A549 treated with ZK216348 at 1 μM for 4 hours (cell line): ENCODE results near the gene LHX6. TPM values are rescaled to one million over a fixed set of nuclear protein-coding genes. Genes with fewer than 3 reads are reported as not detected.

Experiments used
- total RNA-seq: library from RNA; stranded (reverse); fragments of 200-300 nt; extraction: Qiagen RNA extraction; gene quantifications from 5 replicates; pipeline ENCODE4 v1.2.3, GENCODE V29; 2022; ENCODE audit warnings: low read depth

Gene LHX6
- total RNA-seq, result 0.57 to 1.3 TPM (median 1.2 TPM) in 5 replicates

DNA sequence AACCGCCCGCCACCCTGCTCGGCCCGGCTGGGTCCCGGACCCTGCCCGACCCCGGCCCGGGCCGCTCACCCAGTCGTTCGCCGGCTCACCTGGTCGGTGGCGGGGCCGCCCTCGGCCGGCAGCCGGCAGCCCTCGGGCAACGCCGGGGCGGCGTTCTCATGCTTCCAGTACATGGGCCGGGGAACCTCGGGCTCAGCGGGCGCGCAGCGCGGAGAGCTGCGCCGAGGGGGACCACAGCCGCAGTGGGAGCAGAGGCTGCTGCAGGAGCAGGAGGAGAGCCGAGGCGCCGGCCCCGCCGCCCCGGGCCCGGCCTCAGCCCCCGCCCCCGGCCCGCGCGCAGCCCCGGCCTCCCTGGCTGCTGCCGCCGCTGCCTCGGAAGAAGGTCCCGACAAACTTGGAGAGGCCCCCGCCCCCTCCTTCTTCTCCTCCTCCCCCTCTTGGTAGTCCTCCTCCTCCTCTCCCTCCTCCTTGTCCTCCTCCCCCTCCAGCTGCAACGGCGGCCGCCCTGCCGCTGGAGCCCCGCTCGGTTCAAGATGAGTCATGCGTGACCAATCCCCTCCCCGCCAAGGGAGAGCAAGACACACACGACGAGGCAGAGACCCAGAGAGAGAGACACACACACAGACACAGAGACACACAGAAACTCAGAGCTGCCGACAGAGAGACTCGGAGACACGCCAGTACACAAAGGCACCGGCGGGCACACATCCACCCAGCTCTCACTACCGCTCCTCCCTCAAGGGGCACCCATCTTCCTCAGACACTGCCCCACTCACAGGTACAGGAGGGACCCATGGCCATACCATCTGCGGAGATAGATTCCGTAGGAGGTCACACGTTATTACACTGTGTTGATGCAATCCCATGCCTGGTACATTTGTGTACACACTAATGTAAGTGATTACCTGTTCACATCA is at the start of gene LHX6:
LHX6 (minus strand) TSS at position 390 of the 917 bp plus-strand sequence; CDS start at position 173, 217 bp downstream.

DNA sequence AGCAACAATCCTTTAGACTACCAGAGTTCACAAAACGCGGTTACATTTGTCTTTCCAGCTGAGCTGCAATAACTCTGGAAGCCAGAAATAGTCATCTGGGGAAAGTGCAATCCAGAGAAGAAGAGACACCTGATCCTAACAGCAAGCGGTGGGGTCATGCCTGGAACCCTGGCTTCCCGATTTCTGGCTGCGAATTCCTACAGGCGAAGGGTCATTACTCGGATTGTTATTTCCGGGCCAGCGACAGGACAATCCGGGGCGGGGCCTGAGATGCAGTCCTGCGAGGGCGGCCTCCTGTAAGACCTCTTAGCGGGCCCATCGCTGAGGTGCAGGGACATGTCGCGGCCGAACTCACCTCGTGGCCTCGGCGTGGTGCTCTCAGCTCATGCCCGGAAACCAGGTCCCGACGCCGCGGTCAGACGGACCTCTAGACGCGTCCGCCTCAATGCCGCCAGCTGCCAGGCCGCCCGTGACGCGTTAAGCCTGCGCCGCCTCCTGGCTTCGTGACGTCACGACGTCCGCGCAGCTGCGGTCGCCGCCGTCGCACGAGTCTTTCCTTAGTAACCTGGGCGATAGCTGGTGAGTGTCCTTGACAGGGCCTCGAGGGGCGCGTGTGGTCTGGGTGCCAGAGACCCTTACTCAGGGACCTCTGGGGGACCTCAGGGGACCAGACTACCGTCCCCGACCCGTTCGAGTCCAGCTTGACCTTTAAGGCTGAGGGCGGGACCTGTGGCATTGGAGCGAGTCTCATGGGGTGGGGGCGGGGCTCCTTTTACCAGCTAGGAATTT is 35.8 kb upstream of the LHX6 start, which contains the start of the genes MRRF and RBM18:
MRRF (plus strand) TSS at position 523 of the 789 bp plus-strand sequence. CDS start 6,010 bp downstream, outside the sequence.
RBM18 (minus strand) TSS at position 481 of the 789 bp plus-strand sequence. CDS start 3,348 bp downstream, outside the sequence.

GRCh38 chr9:122159026-122159924 is 69.5 kb downstream of the LHX6 start, which contains the start of the genes MORN5 and NDUFA8:
TSS of gene MORN5 (plus strand) at chr9:122159908. CDS start at chr9:122159973, 65 bp downstream.
TSS of gene NDUFA8 (minus strand) at chr9:122159779. CDS start at chr9:122159677, 102 bp downstream.

Other genes with a start within 250 kb of the LHX6 start
- gene TTLL11, start 135.6 kb downstream of the LHX6 start, total RNA-seq, result 3.9 to 5.0 TPM (median 4.1 TPM) in 5 replicates
- gene NDUFA8, start 69.2 kb downstream of the LHX6 start, total RNA-seq, result 95.8 to 126 TPM (median 108 TPM) in 5 replicates
- gene MORN5, start 69.0 kb downstream of the LHX6 start, total RNA-seq, result not detected in 5 replicates
- gene RBM18, start 35.9 kb upstream of the LHX6 start, total RNA-seq, result 16.1 to 21.1 TPM (median 20.6 TPM) in 5 replicates
- gene MRRF, start 35.9 kb upstream of the LHX6 start, total RNA-seq, result 65.6 to 83.3 TPM (median 69.2 TPM) in 5 replicates
- 1.3 to 1.6 TPM (median 1.6 TPM) in 5 replicates for gene PTGS1, start 142.1 kb upstream of the LHX6 start, total RNA-seq
- not detected in 5 replicates for gene OR1J1, start 249.0 kb upstream of the LHX6 start, total RNA-seq